GM12874 (cell line): ENCODE data around the gene CRYM.

Experiments
- CTCF ChIP-seq: IDR thresholded peaks from 2 replicates; pipeline ENCODE4 v1.5.1; 2011; ENCODE audit warnings: low read depth, mild to moderate bottlenecking, control low read depth, low read length, moderate library complexity; ENCODE audit not compliant: insufficient read depth

CRYM gene

GRCh38 chr16:21226749-21227148 lies 51.3 kb downstream of the CRYM start:
- no peak for TF ChIP-seq CTCF

- no peak for TF ChIP-seq CTCF
Measured at GRCh38 chr16:21224800-21225199, 53.3 kb downstream of the CRYM start.

GRCh38 chr16:21223787-21224186 lies 54.3 kb downstream of the CRYM start:
- no peak for TF ChIP-seq CTCF

GRCh38 chr16:21222495-21223337 lies 55.4 kb downstream of the CRYM start:
- TF ChIP-seq CTCF = no peak

GRCh38 chr16:21219551-21219950 lies 58.5 kb downstream of the CRYM start:
- TF ChIP-seq CTCF = no peak

- no peak for TF ChIP-seq CTCF
Measured at GRCh38 chr16:21218153-21218552, 59.9 kb downstream of the CRYM start.

GRCh38 chr16:21217121-21217520 lies 61.0 kb downstream of the CRYM start:
- no peak for TF ChIP-seq CTCF
